Activated CD4-positive, alpha-beta memory T cell treated with anti-CD3 and anti-CD28 coated beads, Interleukin-2, amount 10 ng/mL, durations not matched to agents 7 days and 5 days (primary cell): ENCODE results near the gene BTNL8. TPM values are rescaled to one million over a fixed set of nuclear protein-coding genes. Genes with fewer than 3 reads are reported as not detected.

Source experiments
- CTCF ChIA-PET: fragments of 350-600 bp; sonication (Branson Sonifier 250); formaldehyde crosslinking; loops from one replicate; lab custom pipeline; 2021; ENCODE audit warnings: antibody characterized with exemption, inconsistent platforms; lab: Charles Lee
- POLR2A ChIA-PET: fragments of 350-600 bp; sonication (Branson Sonifier 250); formaldehyde crosslinking; loops from one replicate; lab custom pipeline; 2021; ENCODE audit warnings: antibody characterized with exemption; lab: Charles Lee
- DNase-seq: peaks from one replicate; pipeline ENCODE4 v3.0.0-alpha.2; 2020
- H3K27ac Mint-ChIP-seq: one replicate; pipeline ENCODE4 v1.8.0; 2021; ENCODE audit warnings: mild to moderate bottlenecking, mixed read lengths
- H3K27me3 Mint-ChIP-seq: one replicate; pipeline ENCODE4 v1.8.0; 2021; ENCODE audit warnings: mixed read lengths
- H3K36me3 Mint-ChIP-seq: one replicate; pipeline ENCODE4 v1.8.0; 2021; ENCODE audit warnings: low read depth, mixed read lengths
- H3K4me1 Mint-ChIP-seq: one replicate; pipeline ENCODE4 v1.8.0; 2021; ENCODE audit warnings: mixed read lengths
- H3K4me3 Mint-ChIP-seq: one replicate; pipeline ENCODE4 v1.8.0; 2021; ENCODE audit warnings: mild to moderate bottlenecking, mixed read lengths
- H3K9me3 Mint-ChIP-seq: one replicate; pipeline ENCODE4 v1.8.0; 2021; ENCODE audit warnings: mixed read lengths
- total RNA-seq, 2 experiments: library from RNA; stranded (reverse); gene quantifications; one replicate each; pipeline ENCODE4 v1.2.3, GENCODE V29; 2021

Gene BTNL8
- total RNA-seq, 2 experiments from 2014 or later: not detected

DNA sequence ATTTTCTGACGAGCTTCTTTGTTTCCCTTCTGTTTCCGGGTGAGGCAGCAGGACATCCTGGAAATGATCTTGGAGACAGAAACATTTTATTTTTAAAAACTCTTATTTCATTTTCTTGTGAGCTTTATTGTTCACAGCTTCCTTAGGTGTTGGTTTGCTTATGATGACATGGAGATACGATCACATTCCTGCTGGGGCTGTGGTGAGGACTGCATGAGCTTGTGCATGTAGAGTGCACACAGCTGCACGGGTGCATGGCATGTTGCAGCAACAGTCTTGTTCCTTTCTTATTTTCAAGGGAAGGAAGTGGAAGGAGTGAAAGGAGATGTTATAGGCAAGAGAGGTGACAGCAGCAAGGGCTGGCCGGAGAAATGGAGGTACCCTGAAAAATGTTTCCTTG lies 1.2 kb downstream of the BTNL8 start:
- H3K36me3 Mint-ChIP-seq: no peaks in the 10 kb centered on the region
- H3K4me1 Mint-ChIP-seq: no peaks in the 10 kb centered on the region
- no peak for DNase-seq
- ChIA-PET CTCF (no interaction called here), POLR2A (no interaction called here)
- no peak overlapping the region for H3K27ac Mint-ChIP-seq
- no peaks in the 10 kb centered on the region for H3K9me3 Mint-ChIP-seq
- H3K27me3 Mint-ChIP-seq: no peaks in the 10 kb centered on the region
- no peak overlapping the region for H3K4me3 Mint-ChIP-seq

DNA sequence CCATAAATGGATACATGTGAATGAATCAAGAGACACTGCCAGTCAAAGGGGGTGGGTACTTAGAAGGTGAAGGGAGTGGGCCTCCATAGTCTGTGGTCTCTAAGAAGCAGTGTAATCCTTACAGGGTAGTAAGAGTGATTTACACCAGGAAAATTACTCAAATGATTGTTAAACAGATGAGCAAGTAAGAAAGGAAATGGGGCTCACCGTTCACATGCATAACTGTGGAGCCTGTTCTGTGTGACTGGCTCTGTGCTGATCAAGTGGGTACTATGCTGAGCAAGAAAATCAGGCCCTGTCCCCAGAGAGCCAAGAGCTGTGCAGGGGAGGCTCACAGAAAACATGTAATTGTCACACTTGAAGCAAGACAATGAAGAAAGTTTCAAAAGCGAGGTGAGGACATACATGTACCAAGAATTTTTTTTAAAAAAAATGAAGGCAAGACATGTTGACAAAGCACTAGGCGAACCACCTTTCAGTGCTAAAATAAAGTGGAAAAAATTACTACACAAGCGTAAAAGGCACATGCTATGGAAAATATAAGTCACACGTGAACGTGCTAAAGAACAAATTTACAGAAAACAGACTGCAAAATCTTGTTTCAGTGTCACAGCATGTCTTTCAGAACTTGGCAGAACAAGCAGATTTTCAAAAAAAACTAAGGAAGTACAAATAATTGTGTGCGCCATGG lies 2.5 kb downstream of the BTNL8 start:
- H3K36me3 Mint-ChIP-seq: no peaks in the 10 kb centered on the region
- no peaks in the 10 kb centered on the region for H3K4me1 Mint-ChIP-seq
- no peaks in the 10 kb centered on the region for H3K9me3 Mint-ChIP-seq
- H3K27me3 Mint-ChIP-seq: peaks cover 2% of the 10 kb centered on the region
- no peak overlapping the region for H3K4me3 Mint-ChIP-seq
- no peak for DNase-seq
- H3K27ac Mint-ChIP-seq: no peak overlapping the region
- ChIA-PET CTCF (no interaction called here), POLR2A (no interaction called here)

DNA sequence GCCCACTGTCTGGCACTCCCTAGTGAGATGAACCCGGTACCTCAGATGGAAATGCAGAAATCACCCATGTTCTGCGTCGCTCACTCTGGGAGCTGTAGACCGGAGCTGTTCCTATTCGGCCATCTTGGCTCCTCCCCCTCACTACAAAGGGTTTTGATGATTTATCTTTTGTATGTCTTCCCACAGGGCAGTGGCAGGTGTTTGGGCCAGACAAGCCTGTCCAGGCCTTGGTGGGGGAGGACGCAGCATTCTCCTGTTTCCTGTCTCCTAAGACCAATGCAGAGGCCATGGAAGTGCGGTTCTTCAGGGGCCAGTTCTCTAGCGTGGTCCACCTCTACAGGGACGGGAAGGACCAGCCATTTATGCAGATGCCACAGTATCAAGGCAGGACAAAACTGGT lies 9.4 kb downstream of the BTNL8 start:
- Mint-ChIP-seq H3K27me3 (peaks cover 2% of the 10 kb centered on the region), H3K4me1 (no peaks in the 10 kb centered on the region), H3K36me3 (no peaks in the 10 kb centered on the region), H3K9me3 (no peaks in the 10 kb centered on the region), H3K27ac (no peak overlapping the region), H3K4me3 (no peak overlapping the region)
- ChIA-PET POLR2A (no interaction called here), CTCF (no interaction called here)
- DNase-seq: no peak

DNA sequence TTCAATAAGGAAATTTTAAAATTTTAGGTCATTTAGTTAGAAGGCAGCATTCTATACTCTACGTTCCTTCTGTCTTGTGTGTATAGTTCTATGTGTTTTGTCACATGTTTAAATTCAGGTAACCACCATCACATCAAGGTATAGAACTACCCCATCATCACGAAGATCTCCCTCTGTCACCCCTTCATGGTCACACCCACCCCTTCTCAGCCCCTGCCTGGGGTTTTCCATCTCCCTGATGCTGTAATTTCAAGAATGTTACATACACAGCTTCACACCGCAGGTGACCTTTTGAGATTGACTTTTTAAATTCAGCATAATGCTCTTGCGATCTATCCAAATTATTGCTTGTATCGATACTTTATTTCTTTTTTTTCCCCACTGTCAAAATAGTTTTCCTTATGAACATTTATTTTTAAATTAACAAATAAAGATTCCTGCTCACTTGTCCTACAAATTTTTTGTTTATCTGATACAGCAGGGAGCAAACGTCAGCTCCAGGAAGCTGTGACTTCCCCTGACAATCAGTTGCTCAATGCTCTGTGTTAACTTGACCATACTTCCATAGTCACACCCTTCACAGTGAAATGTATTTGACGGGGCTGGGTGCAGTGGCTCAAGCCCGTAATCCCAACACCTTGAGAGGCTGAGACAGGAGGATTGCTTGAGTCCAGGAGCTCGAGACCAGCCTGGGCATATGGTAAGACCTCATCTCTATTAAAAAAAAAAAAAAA lies 10.2 kb downstream of the BTNL8 start:
- no peaks in the 10 kb centered on the region for H3K9me3 Mint-ChIP-seq
- H3K4me1 Mint-ChIP-seq: no peaks in the 10 kb centered on the region
- CTCF ChIA-PET: no interaction called here
- no peak overlapping the region for H3K27ac Mint-ChIP-seq
- POLR2A ChIA-PET: no interaction called here
- H3K36me3 Mint-ChIP-seq: no peaks in the 10 kb centered on the region
- H3K27me3 Mint-ChIP-seq: peaks cover 2% of the 10 kb centered on the region
- no peak for DNase-seq
- no peak overlapping the region for H3K4me3 Mint-ChIP-seq

GRCh38 chr5:180909782-180910181 lies 10.8 kb downstream of the BTNL8 start:
- no peaks in the 10 kb centered on the region for H3K36me3 Mint-ChIP-seq
- CTCF ChIA-PET: no interaction called here
- POLR2A ChIA-PET: no interaction called here
- no peak overlapping the region for H3K4me3 Mint-ChIP-seq
- DNase-seq: no peak
- H3K27ac Mint-ChIP-seq: no peak overlapping the region
- peaks cover 2% of the 10 kb centered on the region for H3K27me3 Mint-ChIP-seq
- H3K9me3 Mint-ChIP-seq: no peaks in the 10 kb centered on the region
- H3K4me1 Mint-ChIP-seq: no peaks in the 10 kb centered on the region

DNA sequence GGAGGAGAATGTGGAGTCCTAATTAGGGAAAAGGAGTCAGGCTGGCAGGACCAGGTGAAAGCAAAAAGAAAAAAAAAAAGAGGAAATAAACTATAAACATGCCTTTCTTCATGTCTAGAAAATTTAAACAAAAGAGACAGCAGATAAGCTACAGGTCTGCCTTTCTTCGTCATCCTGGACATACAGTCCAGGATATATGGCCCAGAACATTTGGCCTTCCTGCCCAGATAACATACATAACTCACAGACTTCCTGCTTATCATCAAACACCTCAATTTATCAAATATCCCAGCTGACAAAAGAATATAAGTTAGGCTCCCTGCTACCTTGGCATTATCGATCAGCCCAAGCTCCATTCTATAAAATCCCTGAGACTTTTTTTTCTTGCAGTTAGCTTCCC lies 11.2 kb downstream of the BTNL8 start:
- Mint-ChIP-seq H3K4me3 (no peak overlapping the region), H3K36me3 (no peaks in the 10 kb centered on the region), H3K27ac (no peak overlapping the region), H3K27me3 (peaks cover 2% of the 10 kb centered on the region), H3K4me1 (no peaks in the 10 kb centered on the region), H3K9me3 (no peaks in the 10 kb centered on the region)
- ChIA-PET CTCF (no interaction called here), POLR2A (no interaction called here)
- DNase-seq: no peak

DNA sequence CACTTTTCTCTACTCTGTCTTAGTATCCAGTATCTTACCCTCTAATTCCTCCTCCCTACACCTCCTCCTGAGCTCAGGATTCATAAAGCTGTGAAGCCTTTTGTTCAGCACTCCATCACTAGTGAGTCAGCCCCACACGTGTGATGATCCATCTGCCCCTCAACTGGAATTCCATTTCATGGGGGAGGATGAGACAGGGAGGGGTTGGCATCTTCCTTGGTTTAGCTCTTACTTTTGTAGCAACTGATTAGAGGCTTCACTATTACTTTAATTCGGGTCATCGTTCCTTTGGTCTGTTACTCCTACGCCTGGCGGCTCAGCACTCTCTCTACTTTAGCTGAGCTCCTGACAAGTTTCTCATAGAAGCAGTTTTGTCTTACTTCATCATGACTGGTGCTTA lies 11.8 kb downstream of the BTNL8 start:
- H3K27me3 Mint-ChIP-seq: peaks cover 1% of the 10 kb centered on the region
- no peak overlapping the region for H3K4me3 Mint-ChIP-seq
- H3K27ac Mint-ChIP-seq: no peak overlapping the region
- no peak for DNase-seq
- no peaks in the 10 kb centered on the region for H3K36me3 Mint-ChIP-seq
- ChIA-PET CTCF (no interaction called here), POLR2A (no interaction called here)
- H3K4me1 Mint-ChIP-seq: no peaks in the 10 kb centered on the region
- H3K9me3 Mint-ChIP-seq: no peaks in the 10 kb centered on the region

- Mint-ChIP-seq H3K27me3 (peaks cover 6% of the 10 kb centered on the region), H3K27ac (no peak overlapping the region), H3K4me1 (no peaks in the 10 kb centered on the region), H3K36me3 (no peaks in the 10 kb centered on the region), H3K9me3 (no peaks in the 10 kb centered on the region), H3K4me3 (no peak overlapping the region)
- no peak for DNase-seq
- ChIA-PET POLR2A (no interaction called here), CTCF (no interaction called here)
These were observed 15.7 kb downstream of the BTNL8 start for GRCh38 chr5:180914646-180915045.

GRCh38 chr5:180915924-180916323 lies 17.0 kb downstream of the BTNL8 start:
- Mint-ChIP-seq H3K4me1 (no peaks in the 10 kb centered on the region), H3K27me3 (peaks cover 11% of the 10 kb centered on the region), H3K27ac (no peak overlapping the region), H3K9me3 (no peaks in the 10 kb centered on the region), H3K4me3 (no peak overlapping the region), H3K36me3 (no peaks in the 10 kb centered on the region)
- CTCF ChIA-PET: no interaction called here
- DNase-seq: no peak
- POLR2A ChIA-PET: no interaction called here

GRCh38 chr5:180918380-180918779 lies 19.4 kb downstream of the BTNL8 start:
- POLR2A ChIA-PET: no interaction called here
- H3K36me3 Mint-ChIP-seq: no peaks in the 10 kb centered on the region
- CTCF ChIA-PET: no interaction called here
- no peaks in the 10 kb centered on the region for H3K4me1 Mint-ChIP-seq
- peaks cover 11% of the 10 kb centered on the region for H3K9me3 Mint-ChIP-seq
- no peak overlapping the region for H3K4me3 Mint-ChIP-seq
- no peak overlapping the region for H3K27ac Mint-ChIP-seq
- DNase-seq: no peak
- peaks cover 22% of the 10 kb centered on the region for H3K27me3 Mint-ChIP-seq

DNA sequence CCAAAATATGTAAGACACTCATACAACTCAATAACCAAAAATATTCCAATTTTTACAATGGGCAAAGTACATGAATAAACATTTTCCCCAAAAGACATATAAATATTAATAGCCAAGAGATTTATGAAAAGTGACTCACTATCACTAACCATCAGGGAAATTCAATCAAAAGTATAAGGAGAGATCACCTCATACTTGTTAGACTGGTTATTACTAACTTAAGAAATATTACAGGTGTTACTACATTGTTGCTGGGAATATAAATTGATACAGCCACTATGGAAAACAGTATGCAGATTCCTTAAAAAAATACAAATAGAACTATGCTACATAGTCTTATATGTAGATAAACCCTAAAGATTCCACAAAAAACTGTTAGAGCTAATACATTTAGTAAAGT lies 21.8 kb downstream of the BTNL8 start:
- H3K36me3 Mint-ChIP-seq: no peaks in the 10 kb centered on the region
- POLR2A ChIA-PET: no interaction called here
- peaks cover 15% of the 10 kb centered on the region for H3K9me3 Mint-ChIP-seq
- H3K4me3 Mint-ChIP-seq: no peak overlapping the region
- peaks cover 24% of the 10 kb centered on the region for H3K27me3 Mint-ChIP-seq
- no peak overlapping the region for H3K27ac Mint-ChIP-seq
- DNase-seq: no peak
- CTCF ChIA-PET: no interaction called here
- no peaks in the 10 kb centered on the region for H3K4me1 Mint-ChIP-seq

GRCh38 chr5:180922932-180923331 lies 24.0 kb downstream of the BTNL8 start:
- no peak overlapping the region for H3K4me3 Mint-ChIP-seq
- POLR2A ChIA-PET: no interaction called here
- no peak for DNase-seq

DNA sequence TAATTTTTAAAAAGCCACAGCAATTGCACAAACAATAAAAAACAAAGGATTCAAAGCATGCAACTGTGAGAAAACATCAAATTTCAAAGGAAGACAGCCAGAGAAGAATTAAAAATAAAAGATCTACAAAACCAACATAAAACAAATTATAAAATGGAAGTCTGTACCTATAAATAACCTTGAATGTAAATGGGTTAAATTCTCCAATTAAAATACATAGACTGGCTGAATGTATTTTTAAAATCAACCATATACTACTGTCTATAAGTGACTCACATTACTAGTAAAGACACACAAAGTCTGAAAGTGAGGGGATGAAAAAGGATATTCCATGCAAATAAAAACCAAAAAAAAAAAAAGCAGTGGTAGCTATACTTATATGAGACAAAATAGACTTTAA lies 33.7 kb downstream of the BTNL8 start:
- Mint-ChIP-seq H3K9me3 (peaks cover 5% of the 10 kb centered on the region), H3K4me3 (no peak overlapping the region), H3K27me3 (peaks cover 10% of the 10 kb centered on the region), H3K36me3 (no peaks in the 10 kb centered on the region), H3K27ac (no peak overlapping the region), H3K4me1 (no peaks in the 10 kb centered on the region)
- ChIA-PET POLR2A (no interaction called here), CTCF (interaction anchor here (0.6 kb wide), 1 partner anchor 842 kb away, joined by 3 read pairs; no protein-coding TSS in a partner anchor)
- DNase-seq: no peak

More at GRCh38 chr5:180922932-180923331, 24.0 kb downstream of the BTNL8 start:
- H3K27ac Mint-ChIP-seq: no peak overlapping the region
- H3K4me1 Mint-ChIP-seq: no peaks in the 10 kb centered on the region
- no peaks in the 10 kb centered on the region for H3K36me3 Mint-ChIP-seq
- CTCF ChIA-PET: no interaction called here
- H3K27me3 Mint-ChIP-seq: peaks cover 24% of the 10 kb centered on the region
- peaks cover 15% of the 10 kb centered on the region for H3K9me3 Mint-ChIP-seq

GRCh38 chr5:180935203-180935602 lies 36.2 kb downstream of the BTNL8 start:
- Mint-ChIP-seq H3K27me3 (peaks cover 7% of the 10 kb centered on the region), H3K9me3 (peaks cover 5% of the 10 kb centered on the region), H3K36me3 (no peaks in the 10 kb centered on the region), H3K4me1 (no peaks in the 10 kb centered on the region), H3K27ac (no peak overlapping the region), H3K4me3 (no peak overlapping the region)
- CTCF ChIA-PET: no interaction called here
- DNase-seq: no peak
- POLR2A ChIA-PET: no interaction called here
